Mesenchymal stem cell (in vitro differentiated cells and primary cell): ENCODE results near the gene FSD1.

Experiments
- DNase-seq: peaks from one replicate; pipeline ENCODE4 v3.0.0-alpha.2; 2013
- H2AFZ ChIP-seq: one replicate; pipeline ENCODE4 v1.6.1; 2013; ENCODE audit warnings: low read depth, mild to moderate bottlenecking, control low read depth, inconsistent platforms, low read length, moderate library complexity
- H2AK5ac ChIP-seq: 2 replicates; pipeline ENCODE4 v1.6.1; 2013; ENCODE audit warnings: low read length, moderate library complexity, mild to moderate bottlenecking, inconsistent platforms; ENCODE audit not compliant: severe bottlenecking
- H2BK120ac ChIP-seq: one replicate; pipeline ENCODE4 v1.6.1; 2013; ENCODE audit warnings: low read depth, mild to moderate bottlenecking, inconsistent platforms, low read length, moderate library complexity
- H2BK12ac ChIP-seq, 2 experiments: one replicate each; pipeline ENCODE4 v1.6.1; 2013; ENCODE audit warnings: inconsistent platforms in 2 of 2, low read length in 2 of 2, mild to moderate bottlenecking in 2 of 2, moderate library complexity in 2 of 2, control low read depth in 1 of 2
- H2BK15ac ChIP-seq: one replicate; pipeline ENCODE4 v1.6.1; 2013; ENCODE audit warnings: mild to moderate bottlenecking, low read depth, inconsistent platforms; ENCODE audit not compliant: poor library complexity, severe bottlenecking
- H2BK5ac ChIP-seq: 2 replicates; pipeline ENCODE4 v1.6.1; 2013; ENCODE audit warnings: low read depth, mild to moderate bottlenecking, low read length, control low read depth, inconsistent platforms; ENCODE audit not compliant: poor library complexity, severe bottlenecking
- H3K14ac ChIP-seq, 2 experiments: one replicate each; pipeline ENCODE4 v1.6.1; 2013; ENCODE audit warnings: inconsistent platforms in 2 of 2, low read length in 2 of 2, control low read depth in 1 of 2, mild to moderate bottlenecking in 1 of 2, moderate library complexity in 1 of 2
- H3K18ac ChIP-seq, 2 experiments: one replicate each; pipeline ENCODE4 v1.6.1; 2013; ENCODE audit warnings: inconsistent platforms in 2 of 2, low read length in 2 of 2, control low read depth in 1 of 2, low read depth in 1 of 2, mild to moderate bottlenecking in 1 of 2
- H3K23ac ChIP-seq, 2 experiments: one replicate each; pipeline ENCODE4 v1.6.1; 2013; ENCODE audit warnings: inconsistent platforms in 2 of 2, low read length in 2 of 2, mild to moderate bottlenecking in 2 of 2, moderate library complexity in 2 of 2, control low read depth in 1 of 2
- H3K27ac ChIP-seq: 2 replicates; pipeline ENCODE4 v1.5.1; 2013; ENCODE audit warnings: mild to moderate bottlenecking, moderate library complexity, low read length, control low read depth, inconsistent platforms; ENCODE audit not compliant: poor library complexity, severe bottlenecking
- H3K27me3 ChIP-seq, 2 experiments: 2 replicates each; pipeline versions ENCODE4 v1.6.1 to v1.7.0; 2013; ENCODE audit warnings: low read length in 2 of 2, mild to moderate bottlenecking in 2 of 2, moderate library complexity in 2 of 2, control low read depth in 1 of 2, inconsistent platforms in 1 of 2; ENCODE audit not compliant: control insufficient read depth in 1 of 2, insufficient read depth in 1 of 2
- H3K36me3 ChIP-seq, 2 experiments: 2 replicates each; pipeline versions ENCODE4 v1.6.1 to v1.7.0; 2013; ENCODE audit warnings: low read length in 2 of 2, control low read depth in 1 of 2, inconsistent platforms in 1 of 2, low read depth in 1 of 2, mild to moderate bottlenecking in 1 of 2; ENCODE audit not compliant: insufficient read depth in 2 of 2, control insufficient read depth in 1 of 2
- H3K4ac ChIP-seq, 2 experiments: one replicate each; pipeline ENCODE4 v1.6.1; 2013; ENCODE audit warnings: inconsistent platforms in 2 of 2, low read length in 2 of 2, mild to moderate bottlenecking in 2 of 2, moderate library complexity in 2 of 2, control low read depth in 1 of 2, low read depth in 1 of 2
- H3K4me1 ChIP-seq: 2 replicates; pipeline ENCODE4 v1.6.1; 2013; ENCODE audit warnings: low read depth, low read length, control low read depth; ENCODE audit not compliant: control insufficient read depth, insufficient read depth
- H3K4me2 ChIP-seq: 2 replicates; pipeline ENCODE4 v1.6.1; 2013; ENCODE audit warnings: low read length, mild to moderate bottlenecking, inconsistent platforms; ENCODE audit not compliant: poor library complexity, severe bottlenecking
- H3K4me3 ChIP-seq, 2 experiments: 2 replicates each; pipeline versions ENCODE4 v1.5.1 to v1.7.0; 2013; ENCODE audit warnings: low read length in 2 of 2, mild to moderate bottlenecking in 2 of 2, control low read depth in 1 of 2, low read depth in 1 of 2; ENCODE audit not compliant: insufficient read depth in 1 of 2
- H3K79me1 ChIP-seq: replicated peaks from 2 replicates; pipeline ENCODE4 v1.6.1; 2013; ENCODE audit warnings: mild to moderate bottlenecking, control low read depth, low read length, inconsistent platforms; ENCODE audit not compliant: poor library complexity, severe bottlenecking
- H3K9ac ChIP-seq: 2 replicates; pipeline ENCODE4 v1.7.0; 2013; ENCODE audit warnings: mild to moderate bottlenecking, low read length, moderate library complexity
- H3K9me3 ChIP-seq: 2 replicates; pipeline ENCODE4 v1.7.0; 2013; ENCODE audit warnings: mild to moderate bottlenecking, low read length; ENCODE audit not compliant: control insufficient read depth
- H4K8ac ChIP-seq: one replicate; pipeline ENCODE4 v1.6.1; 2013; ENCODE audit warnings: inconsistent platforms, mild to moderate bottlenecking, low read length, moderate library complexity
- H4K91ac ChIP-seq: one replicate; pipeline ENCODE4 v1.6.1; 2013; ENCODE audit warnings: mild to moderate bottlenecking, low read length, inconsistent platforms
- WGBS: methylation state at CpG from one replicate; pipeline ENCODE4 v1.1.7; 2013; ENCODE audit warnings: mixed read lengths; 5-methylcytosine and 5-hydroxymethylcytosine counted together

Gene FSD1

GRCh38 chr19:4260613-4261191 is 43.7 kb upstream of the FSD1 start:
- Histone ChIP-seq H3K9me3 (peaks cover 9% of the 10 kb centered on the region), H2AK5ac (no peak overlapping the region), H2AFZ (no peak overlapping the region), H3K27me3 (no peaks in the 10 kb centered on the region), H3K23ac (no peak overlapping the region), H3K4ac (no peak overlapping the region), H3K9ac (no peak overlapping the region), H3K4me1 (no peaks in the 10 kb centered on the region), H4K8ac (no peak overlapping the region), H4K91ac (no peak overlapping the region), H2BK15ac (no peak overlapping the region), H3K18ac (no peak overlapping the region), H3K36me3 (peaks cover 54 to 67% of the 10 kb centered on the region in 2 experiments), H3K27ac (no peak overlapping the region), H3K4me2 (no peak overlapping the region), H3K4me3 (no peak overlapping the region), H3K79me1 (no peaks in the 10 kb centered on the region), H3K14ac (no peak overlapping the region), H2BK5ac (no peak overlapping the region), H2BK120ac (no peak overlapping the region), H2BK12ac (no peak overlapping the region)
- no peak for DNase-seq
- 97% methylated on average over 11 of the region's 11 CpGs for WGBS

- Histone ChIP-seq H3K4me2 (no peak overlapping the region), H3K36me3 (peaks cover 49 to 61% of the 10 kb centered on the region in 2 experiments), H2AK5ac (no peak overlapping the region), H2BK12ac (no peak overlapping the region), H3K79me1 (peaks cover 3% of the 10 kb centered on the region), H4K91ac (no peak overlapping the region), H2BK15ac (no peak overlapping the region), H3K27me3 (no peaks in the 10 kb centered on the region), H3K23ac (no peak overlapping the region), H2BK5ac (no peak overlapping the region), H3K27ac (no peak overlapping the region), H3K4me1 (no peaks in the 10 kb centered on the region), H4K8ac (no peak overlapping the region), H3K9ac (no peak overlapping the region), H3K14ac (no peak overlapping the region), H3K4me3 (no peak overlapping the region), H2AFZ (no peak overlapping the region), H2BK120ac (no peak overlapping the region), H3K18ac (no peak overlapping the region), H3K9me3 (no peaks in the 10 kb centered on the region), H3K4ac (no peak overlapping the region)
- no peak for DNase-seq
- WGBS: 96% methylated on average over 3 of the region's 4 CpGs
These were observed 39.6 kb upstream of the FSD1 start for GRCh38 chr19:4264812-4265211.

- WGBS: 95% methylated on average over 17 of the region's 18 CpGs
- H3K27me3 ChIP-seq: no peaks in the 10 kb centered on the region
- no peak overlapping the region for H3K4me3 ChIP-seq
- H3K79me1 ChIP-seq: peaks cover 3% of the 10 kb centered on the region
- H2BK15ac ChIP-seq: no peak overlapping the region
- H4K8ac ChIP-seq: no peak overlapping the region
- H3K9ac ChIP-seq: no peak overlapping the region
- H3K9me3 ChIP-seq: no peaks in the 10 kb centered on the region
- peaks cover 42 to 50% of the 10 kb centered on the region in 2 experiments for H3K36me3 ChIP-seq
- no peak overlapping the region for H2BK120ac ChIP-seq
- no peak for DNase-seq
- H3K4me1 ChIP-seq: no peaks in the 10 kb centered on the region
- no peak overlapping the region for H3K4ac ChIP-seq
- no peak overlapping the region for H3K14ac ChIP-seq
- no peak overlapping the region for H3K27ac ChIP-seq
- H2AK5ac ChIP-seq: no peak overlapping the region
- H3K23ac ChIP-seq: no peak overlapping the region
- H4K91ac ChIP-seq: peak overlapping the region; percentile 18
- no peak overlapping the region for H3K18ac ChIP-seq
- H2BK12ac ChIP-seq: no peak overlapping the region
- H3K4me2 ChIP-seq: no peak overlapping the region
- H2AFZ ChIP-seq: no peak overlapping the region
- H2BK5ac ChIP-seq: no peak overlapping the region
These were observed 38.0 kb upstream of the FSD1 start for GRCh38 chr19:4266253-4267000.

GRCh38 chr19:4267101-4267900 is 37.1 kb upstream of the FSD1 start:
- no peak overlapping the region for H2BK5ac ChIP-seq
- no peak overlapping the region for H4K8ac ChIP-seq
- DNase-seq: peak; percentile 75
- no peak overlapping the region for H2AFZ ChIP-seq
- H3K9ac ChIP-seq: no peak overlapping the region
- H2BK15ac ChIP-seq: no peak overlapping the region
- peaks cover 3% of the 10 kb centered on the region for H3K79me1 ChIP-seq
- no peak overlapping the region for H3K14ac ChIP-seq
- H3K4me3 ChIP-seq: no peak overlapping the region
- peaks cover 43 to 47% of the 10 kb centered on the region in 2 experiments for H3K36me3 ChIP-seq
- no peaks in the 10 kb centered on the region for H3K9me3 ChIP-seq
- no peak overlapping the region for H3K4me2 ChIP-seq
- H3K27ac ChIP-seq: no peak overlapping the region
- H2BK12ac ChIP-seq: no peak overlapping the region
- no peak overlapping the region for H3K4ac ChIP-seq
- 39% methylated on average over 19 of the region's 21 CpGs for WGBS
- no peaks in the 10 kb centered on the region for H3K4me1 ChIP-seq
- no peak overlapping the region for H3K23ac ChIP-seq
- H2AK5ac ChIP-seq: no peak overlapping the region
- no peak overlapping the region for H2BK120ac ChIP-seq
- peak overlapping the region; percentile 48 for H4K91ac ChIP-seq
- H3K27me3 ChIP-seq: no peaks in the 10 kb centered on the region
- no peak overlapping the region for H3K18ac ChIP-seq
